Esophagus squamous epithelium (tissue), 5 donors: Measurements from ENCODE around the gene ZSWIM4. TPM values are rescaled to one million over a fixed set of nuclear protein-coding genes. Genes with fewer than 3 reads are reported as not detected.
A peak's percentile ranks its signal among the peaks of the same experiment; 100 is the strongest.

ENCODE experiments used
- DNase-seq: peaks from one replicate; lab custom pipeline; 2025; lab: John Stamatoyannopoulos, UW
- H3K27ac ChIP-seq, 4 donors: fragments of 200-600 bp; sonication (generic); one replicate each; pipeline ENCODE4 v1.5.1; 2016 to 2019; ENCODE audit warnings: mild to moderate bottlenecking in 1 of 4
- H3K27me3 ChIP-seq, 4 donors: fragments of 200-600 bp; sonication (generic); 1 replicate in 3 of 4; 2 replicates in 1 of 4; pipeline versions ENCODE4 v1.5.1 to v1.6.0; 2017 to 2021; ENCODE audit warnings: antibody characterized with exemption in 1 of 4
- H3K36me3 ChIP-seq, 3 donors: fragments of 200-600 bp; sonication (generic); one replicate each; pipeline ENCODE4 v1.5.1; 2016 to 2019
- H3K4me1 ChIP-seq, 3 donors: fragments of 200-600 bp; sonication (generic); one replicate each; pipeline ENCODE4 v1.5.1; 2017 to 2019
- H3K4me3 ChIP-seq, 4 donors: fragments of 200-600 bp; sonication (generic); 1 replicate in 3 of 4; 2 replicates in 1 of 4; pipeline ENCODE4 v1.5.1; 2016 to 2019; ENCODE audit warnings: mild to moderate bottlenecking in 2 of 4, moderate library complexity in 1 of 4
- H3K9me3 ChIP-seq, 3 donors: fragments of 200-600 bp; sonication (generic); one replicate each; pipeline ENCODE4 v1.5.1; 2016 to 2019
- POLR2A ChIP-seq, 4 donors: fragments of 450-650 bp; IDR thresholded peaks; one replicate each; pipeline ENCODE4 v1.6.1; 2017; ENCODE audit warnings: antibody characterized with exemption in 4 of 4, mild to moderate bottlenecking in 4 of 4, moderate library complexity in 3 of 4
- WGBS, 2 donors: methylation state at CpG; one replicate each; pipeline ENCODE4 v1.1.5; 2018; 5-methylcytosine and 5-hydroxymethylcytosine counted together
- intact Hi-C: fragments of 100-400 bp; cut with DNase I; formaldehyde crosslinking; loops from one replicate; pipeline ENCODE4 v1.15.0; 2022
- total RNA-seq, 4 donors: library from RNA; depleted of rRNA; stranded (reverse); fragments of >200 nt; gene quantifications; one replicate each; pipeline ENCODE4 v1.1.0, GENCODE V29; 2016
- TF ChIP-seq, protein P1 (sequence below), 6 experiments: fragments of 450-650 bp in 4 of 6; fragments of 200-600 bp in 2 of 6; sonication (generic) in 2 of 6; IDR thresholded peaks; one replicate each; pipeline ENCODE4 v1.5.1; 2016 to 2019; ENCODE audit warnings: antibody characterized with exemption in 6 of 6, mild to moderate bottlenecking in 4 of 6, moderate library complexity in 4 of 6
- donor health status: DM: yes; HTN: yes; CAD: no.

Gene ZSWIM4
- total RNA-seq, 4 donors from 2014 or later: 7.2 to 41.4 (median 16.9) TPM

- no peak for TF ChIP-seq POLR2A (IDR thresholded peaks at IDR 0.05)
- TF ChIP-seq, protein P1, sequence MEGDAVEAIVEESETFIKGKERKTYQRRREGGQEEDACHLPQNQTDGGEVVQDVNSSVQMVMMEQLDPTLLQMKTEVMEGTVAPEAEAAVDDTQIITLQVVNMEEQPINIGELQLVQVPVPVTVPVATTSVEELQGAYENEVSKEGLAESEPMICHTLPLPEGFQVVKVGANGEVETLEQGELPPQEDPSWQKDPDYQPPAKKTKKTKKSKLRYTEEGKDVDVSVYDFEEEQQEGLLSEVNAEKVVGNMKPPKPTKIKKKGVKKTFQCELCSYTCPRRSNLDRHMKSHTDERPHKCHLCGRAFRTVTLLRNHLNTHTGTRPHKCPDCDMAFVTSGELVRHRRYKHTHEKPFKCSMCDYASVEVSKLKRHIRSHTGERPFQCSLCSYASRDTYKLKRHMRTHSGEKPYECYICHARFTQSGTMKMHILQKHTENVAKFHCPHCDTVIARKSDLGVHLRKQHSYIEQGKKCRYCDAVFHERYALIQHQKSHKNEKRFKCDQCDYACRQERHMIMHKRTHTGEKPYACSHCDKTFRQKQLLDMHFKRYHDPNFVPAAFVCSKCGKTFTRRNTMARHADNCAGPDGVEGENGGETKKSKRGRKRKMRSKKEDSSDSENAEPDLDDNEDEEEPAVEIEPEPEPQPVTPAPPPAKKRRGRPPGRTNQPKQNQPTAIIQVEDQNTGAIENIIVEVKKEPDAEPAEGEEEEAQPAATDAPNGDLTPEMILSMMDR (IDR thresholded peaks at IDR 0.05): peak in 1 of 6 experiments; percentile 9
- Histone ChIP-seq H3K36me3 (peaks cover 10 to 66% (median 27%) of the 10 kb centered on the region in 3 donors), H3K4me1 (peaks cover 6 to 32% (median 12%) of the 10 kb centered on the region in 3 donors), H3K27ac (peak overlapping the region; percentile 67 to 85 (median 79)), H3K27me3 (no peaks in the 10 kb centered on the region), H3K9me3 (no peaks in the 10 kb centered on the region), H3K4me3 (peak overlapping the region; percentile 63 to 87 (median 86))
- DNase-seq: no peak
- WGBS, 2 donors: 39 to 40% methylated on average over 12 to 13 of the region's 19 CpGs
- intact Hi-C loops: no loop called here
These were observed 29.7 kb upstream of the ZSWIM4 start for GRCh38 chr19:13765395-13766094.

GRCh38 chr19:13766095-13766481, 29.2 kb upstream of the ZSWIM4 start:
- Histone ChIP-seq H3K27ac (peak overlapping the region in 1 of 4 donors; percentile 85), H3K9me3 (no peaks in the 10 kb centered on the region), H3K36me3 (peaks cover 10 to 66% (median 24%) of the 10 kb centered on the region in 3 donors), H3K4me1 (peaks cover 6 to 32% (median 12%) of the 10 kb centered on the region in 3 donors), H3K4me3 (no peak overlapping the region), H3K27me3 (no peaks in the 10 kb centered on the region)
- TF ChIP-seq POLR2A (IDR thresholded peaks at IDR 0.05): no peak
- intact Hi-C loops: no loop called here
- DNase-seq: no peak
- 82 to 96% methylated on average over 3 of the region's 3 CpGs for WGBS, 2 donors

GRCh38 chr19:13768510-13768909, 26.7 kb upstream of the ZSWIM4 start:
- intact Hi-C loops: no loop called here
- Histone ChIP-seq H3K9me3 (no peaks in the 10 kb centered on the region), H3K27ac (no peak overlapping the region), H3K27me3 (no peaks in the 10 kb centered on the region), H3K4me1 (peaks cover 6 to 26% (median 12%) of the 10 kb centered on the region in 3 donors), H3K36me3 (peaks cover 10 to 58% (median 11%) of the 10 kb centered on the region in 3 donors), H3K4me3 (no peak overlapping the region)
- TF ChIP-seq, protein P1 (IDR thresholded peaks at IDR 0.05): no peak
- no peak for TF ChIP-seq POLR2A (IDR thresholded peaks at IDR 0.05)
- WGBS, 2 donors: no CpG with 5 or more reads among the region's 19 CpGs
- DNase-seq: no peak

DNA sequence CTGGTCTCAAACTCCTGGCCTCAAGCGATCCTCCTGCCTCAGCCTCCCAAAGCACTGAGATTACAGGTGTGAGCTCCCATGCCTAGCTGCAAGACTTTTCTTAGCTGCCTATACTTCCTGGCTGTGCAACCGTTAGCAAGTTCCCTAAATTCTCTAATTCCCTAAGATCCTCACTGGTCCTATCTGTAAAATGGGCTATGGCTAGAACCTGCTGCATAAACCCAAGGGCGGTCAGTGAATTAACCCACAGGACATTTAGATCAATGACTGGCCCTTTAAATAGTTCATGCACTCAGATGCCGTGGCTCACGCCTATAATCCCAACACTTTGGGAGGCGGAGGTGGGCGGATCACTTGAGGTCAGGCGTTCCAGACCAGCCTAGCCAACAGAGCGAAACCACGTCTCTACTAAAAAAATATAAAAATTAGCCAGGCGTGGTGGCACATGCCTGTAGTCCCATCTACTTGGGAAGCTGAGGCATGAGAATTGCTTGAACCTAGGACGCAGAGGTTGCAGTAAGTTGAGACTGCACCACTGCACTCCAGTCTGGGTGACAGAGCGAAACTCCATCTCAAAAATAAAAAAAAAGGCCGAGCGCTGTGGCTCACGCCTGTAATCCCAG, 25.1 kb upstream of the ZSWIM4 start:
- Histone ChIP-seq H3K4me3 (no peak overlapping the region), H3K27ac (no peak overlapping the region), H3K27me3 (no peaks in the 10 kb centered on the region), H3K9me3 (no peaks in the 10 kb centered on the region), H3K36me3 (peaks cover 10 to 58% (median 11%) of the 10 kb centered on the region in 3 donors), H3K4me1 (peaks cover 5 to 25% (median 11%) of the 10 kb centered on the region in 3 donors)
- TF ChIP-seq, protein P1 (IDR thresholded peaks at IDR 0.05): no peak
- TF ChIP-seq POLR2A (IDR thresholded peaks at IDR 0.05): no peak
- no peak for DNase-seq
- 73 to 79% methylated on average over 11 to 15 of the region's 16 CpGs for WGBS, 2 donors
- intact Hi-C loops: no loop called here

DNA sequence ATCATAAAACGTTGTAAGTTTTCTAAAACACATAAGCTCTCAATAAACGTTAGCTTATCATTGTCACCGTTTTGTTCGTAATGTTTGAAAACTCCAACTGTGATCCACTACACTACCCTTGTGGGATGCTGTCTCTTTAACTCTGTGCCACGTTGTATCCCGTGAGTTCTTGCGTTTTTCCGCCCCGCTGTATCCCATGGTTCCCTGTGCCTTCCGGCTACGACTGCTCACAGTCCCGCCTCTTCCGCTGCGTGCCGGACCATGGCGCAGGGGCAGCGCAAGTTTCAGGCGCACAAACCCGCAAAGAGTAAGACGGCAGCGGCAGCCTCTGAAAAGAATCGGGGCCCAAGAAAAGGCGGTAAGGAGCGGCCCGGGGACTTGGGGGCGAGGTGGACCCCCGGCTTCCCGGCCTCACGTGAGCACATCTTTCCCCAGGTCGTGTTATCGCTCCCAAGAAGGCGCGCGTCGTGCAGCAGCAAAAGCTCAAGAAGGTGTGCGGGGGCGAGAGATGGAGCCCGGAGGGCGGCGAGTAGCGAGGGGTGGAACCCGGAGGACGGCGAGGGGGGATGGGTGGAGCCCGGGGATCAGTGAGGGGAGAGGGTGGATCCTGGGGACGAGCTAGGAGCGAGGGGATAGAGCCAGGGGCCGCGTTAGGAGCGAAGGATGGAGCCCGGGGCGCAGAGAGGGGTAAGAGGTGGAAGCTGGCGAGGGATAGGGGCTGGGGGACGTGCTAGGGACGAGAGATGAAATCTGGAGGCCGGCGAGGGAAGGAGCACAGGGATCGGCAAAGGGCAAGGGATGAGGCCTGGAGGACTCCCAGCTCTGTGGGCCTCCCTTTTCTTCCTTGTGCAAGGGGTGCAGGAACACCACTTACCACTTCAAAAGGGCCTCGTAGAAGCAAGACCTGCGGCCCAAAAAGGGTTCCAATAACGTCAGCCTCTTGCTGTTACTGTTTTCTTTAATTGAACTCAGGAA, 20.7 kb upstream of the ZSWIM4 start, which contains the start of gene C19orf53:
Gene C19orf53, plus strand, starts transcription at position 240 of the 975 bp plus-strand sequence. Its CDS starts 22 bp downstream, at position 262.
- H3K27me3 ChIP-seq: no peaks in the 10 kb centered on the region
- peak within 1 kb of the TSS; percentile 89 to 96 (median 92) for H3K27ac ChIP-seq
- intact Hi-C loops: no loop called here
- peak within 1 kb of the TSS; percentile 70 to 100 (median 88) for H3K4me3 ChIP-seq
- peak in 3 of 4 donors; percentile 84 to 90 (median 86) for TF ChIP-seq POLR2A (IDR thresholded peaks at IDR 0.05)
- TF ChIP-seq, protein P1 (IDR thresholded peaks at IDR 0.05): peak in 1 of 6 experiments; percentile 29
- H3K4me1 ChIP-seq: peaks cover 5 to 29% (median 12%) of the 10 kb centered on the region in 3 donors
- H3K36me3 ChIP-seq: peaks cover 7 to 67% (median 17%) of the 10 kb centered on the region in 3 donors
- DNase-seq: peak; percentile 45
- 0 to 1% methylated on average over 35 to 36 of the region's 61 CpGs for WGBS, 2 donors
- H3K9me3 ChIP-seq: no peaks in the 10 kb centered on the region
